Calu3 (cell line): Measurements from ENCODE around the gene KMT2E. TPM values are rescaled to one million over a fixed set of nuclear protein-coding genes. Genes with fewer than 3 reads are reported as not detected.

Experiments used
- BruUV-seq: library from RNA; stranded (reverse); fragments of 400-500 nt; replicated peaks from 2 replicates; lab custom pipeline; 2021; lab: Mats Ljungman, UMichigan
- CTCF ChIA-PET: fragments of 300-600 bp; sonication (Branson Sonifier 250); formaldehyde crosslinking; loops from one replicate; lab custom pipeline; 2022; ENCODE audit warnings: antibody characterized with exemption; lab: Charles Lee
- DNase-seq: peaks from one replicate; pipeline ENCODE4 v3.0.0; 2022
- H3K27ac Mint-ChIP-seq: one replicate; pipeline ENCODE4 v1.8.0; 2022; ENCODE audit warnings: mixed read lengths; ENCODE audit not compliant: unreplicated experiment
- H3K27me3 Mint-ChIP-seq: one replicate; pipeline ENCODE4 v1.8.0; 2022; ENCODE audit warnings: mixed read lengths; ENCODE audit not compliant: unreplicated experiment
- H3K36me3 Mint-ChIP-seq: one replicate; pipeline ENCODE4 v1.8.0; 2022; ENCODE audit warnings: mild to moderate bottlenecking, moderate library complexity, mixed read lengths; ENCODE audit not compliant: insufficient read depth, unreplicated experiment
- H3K4me1 Mint-ChIP-seq: one replicate; pipeline ENCODE4 v1.8.0; 2022; ENCODE audit warnings: mild to moderate bottlenecking, low read depth, mixed read lengths; ENCODE audit not compliant: unreplicated experiment
- H3K4me3 Mint-ChIP-seq: one replicate; pipeline ENCODE4 v1.8.0; 2022; ENCODE audit warnings: mild to moderate bottlenecking, low read depth, moderate library complexity, mixed read lengths; ENCODE audit not compliant: unreplicated experiment
- H3K9me3 Mint-ChIP-seq: one replicate; pipeline ENCODE4 v1.8.0; 2022; ENCODE audit warnings: low read depth, mixed read lengths; ENCODE audit not compliant: unreplicated experiment
- CTCF ChIP-seq: fragments of 200-600 bp; IDR thresholded peaks from one replicate; pipeline ENCODE4 v1.8.0; 2022; ENCODE audit warnings: antibody characterized with exemption; ENCODE audit not compliant: unreplicated experiment
- intact Hi-C: fragments of 100-400 bp; cut with micrococcal nuclease; formaldehyde crosslinking; loops from one replicate; pipeline ENCODE4 v1.10.0; 2022; ENCODE audit not compliant: unreplicated experiment
- total RNA-seq: library from RNA; stranded (reverse); gene quantifications from 2 replicates; pipeline ENCODE4 v1.2.3, GENCODE V29; 2022

The KMT2E gene
- total RNA-seq, 1 experiment from 2014 or later, result 39.1 TPM

DNA sequence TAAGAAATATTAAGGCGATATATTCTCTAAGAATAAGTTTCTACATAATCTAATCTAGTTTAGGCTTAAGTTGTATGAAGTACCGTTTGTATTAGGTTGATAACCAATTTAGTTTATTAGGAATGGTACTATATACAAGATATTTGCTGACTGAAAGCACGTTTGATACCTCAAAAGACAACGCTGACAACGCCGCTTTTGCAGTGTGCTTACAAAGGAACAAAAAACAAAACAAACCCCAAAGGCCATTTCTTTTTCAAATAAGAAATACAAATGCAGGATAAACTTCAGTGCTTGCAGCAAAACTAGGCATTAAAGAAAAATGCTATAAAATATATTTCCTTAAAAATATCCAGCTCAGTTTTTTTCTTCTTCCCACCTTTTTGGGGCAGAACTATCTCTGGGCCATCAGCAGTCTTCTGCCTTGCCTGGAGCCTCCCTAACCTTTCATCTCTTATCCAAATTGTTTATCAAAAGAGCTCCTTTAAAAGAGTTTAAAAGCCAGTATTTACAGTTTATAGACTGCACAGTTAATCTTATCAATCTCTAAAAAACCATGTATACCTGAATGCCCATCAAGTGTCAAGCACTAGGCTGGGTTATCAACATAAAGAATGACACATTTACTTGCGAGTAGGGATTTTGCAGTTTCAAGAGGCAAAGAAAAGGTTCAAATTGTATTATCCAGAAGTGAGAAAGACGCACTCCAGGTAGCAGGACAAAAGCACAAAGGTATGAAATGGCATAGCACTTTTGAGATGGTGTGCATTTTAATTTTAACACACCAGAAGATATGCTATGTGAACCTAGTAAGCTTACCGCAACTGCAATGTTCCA, 4.1 kb upstream of the KMT2E start:
- H3K27ac Mint-ChIP-seq, result peak overlapping the region; percentile 100
- no TSS peak for BruUV-seq
- H3K36me3 Mint-ChIP-seq, result peaks cover 84% of the 10 kb centered on the region
- H3K4me1 Mint-ChIP-seq, result peaks cover 18% of the 10 kb centered on the region
- no peaks in the 10 kb centered on the region for H3K9me3 Mint-ChIP-seq
- intact Hi-C loops, result loop anchor here (10.0 kb wide), 1 partner anchor 85 kb away; no protein-coding TSS in a partner anchor
- peak overlapping the region; percentile 93 for H3K4me3 Mint-ChIP-seq
- no peak for DNase-seq
- no peaks in the 10 kb centered on the region for H3K27me3 Mint-ChIP-seq
- CTCF ChIA-PET, result interaction anchor here (0.6 to 1.2 kb wide), 2 partner anchors 20 to 26 kb away, joined by 3 read pairs; no protein-coding TSS in a partner anchor
- no peak for TF ChIP-seq CTCF

- no peak for TF ChIP-seq CTCF
- CTCF ChIA-PET, result interaction anchor here (1.2 kb wide), 1 partner anchor 27 kb away, joined by 3 read pairs; no protein-coding TSS in a partner anchor
- Mint-ChIP-seq H3K36me3 (peaks cover 86% of the 10 kb centered on the region), H3K9me3 (no peaks in the 10 kb centered on the region), H3K4me3 (peak overlapping the region; percentile 93), H3K4me1 (peaks cover 18% of the 10 kb centered on the region), H3K27ac (peak overlapping the region; percentile 100), H3K27me3 (no peaks in the 10 kb centered on the region)
- intact Hi-C loops, result loop anchor here (1.0 to 10.0 kb wide), 2 partner anchors 26 to 86 kb away; no protein-coding TSS in a partner anchor
- no TSS peak for BruUV-seq
- DNase-seq, result no peak
Observed at GRCh38 chr7:105010504-105011130, 3.4 kb upstream of the KMT2E start.

GRCh38 chr7:105011141-105011830, 2.7 kb upstream of the KMT2E start:
- no peak for DNase-seq
- CTCF ChIA-PET, result interaction anchor here (0.6 to 1.2 kb wide), 2 partner anchors 22 to 28 kb away, joined by 3 to 5 read pairs; no protein-coding TSS in a partner anchor
- intact Hi-C loops, result loop anchor here (1.0 to 10.0 kb wide), 2 partner anchors 27 to 86 kb away; no protein-coding TSS in a partner anchor
- BruUV-seq, result no TSS peak
- Mint-ChIP-seq H3K36me3 (peaks cover 86% of the 10 kb centered on the region), H3K4me1 (peaks cover 13% of the 10 kb centered on the region), H3K9me3 (no peaks in the 10 kb centered on the region), H3K4me3 (peak overlapping the region; percentile 93), H3K27me3 (no peaks in the 10 kb centered on the region), H3K27ac (peak overlapping the region; percentile 100)
- TF ChIP-seq CTCF, result no peak
